NCI-H446 treated with DMSO at 0.1 percent for 48 hours (cell line): ENCODE results near the gene SEC16A.
A peak's percentile ranks its signal among the peaks of the same experiment; 100 is the strongest.

Experiments
- DNase-seq: peaks from one replicate; lab custom pipeline; 2025; lab: John Stamatoyannopoulos, UW

Gene SEC16A

GRCh38 chr9:136485049-136486045 lies 2.5 kb upstream of the SEC16A start:
- peak; percentile 18 for DNase-seq

GRCh38 chr9:136484153-136485048 lies 1.6 kb upstream of the SEC16A start:
- DNase-seq = no peak

GRCh38 chr9:136483589-136484152 lies 831 bp upstream of the SEC16A start:
- DNase-seq = peak; percentile 29

GRCh38 chr9:136482046-136482792 lies 621 bp downstream of the SEC16A start:
- DNase-seq = no peak

DNA sequence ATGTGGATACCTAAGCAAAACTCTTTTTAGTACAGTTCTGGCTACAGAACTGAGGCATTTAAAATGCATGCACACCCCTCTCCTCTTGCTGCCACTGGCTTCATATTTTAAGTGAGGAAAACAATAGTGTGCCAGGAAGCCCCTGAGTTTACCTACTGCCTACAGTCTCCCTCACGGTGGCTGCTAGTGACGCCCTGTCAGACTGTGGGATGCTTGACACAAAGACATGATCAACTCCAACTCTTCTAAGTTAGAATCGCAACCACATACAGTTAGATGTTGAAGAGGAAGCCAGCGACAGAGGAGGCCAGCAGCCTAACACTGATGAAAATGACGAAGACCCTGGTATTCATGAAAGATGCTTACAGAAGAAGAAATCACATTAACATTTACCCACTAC lies 1.3 kb downstream of the SEC16A start:
- DNase-seq = no peak

DNA sequence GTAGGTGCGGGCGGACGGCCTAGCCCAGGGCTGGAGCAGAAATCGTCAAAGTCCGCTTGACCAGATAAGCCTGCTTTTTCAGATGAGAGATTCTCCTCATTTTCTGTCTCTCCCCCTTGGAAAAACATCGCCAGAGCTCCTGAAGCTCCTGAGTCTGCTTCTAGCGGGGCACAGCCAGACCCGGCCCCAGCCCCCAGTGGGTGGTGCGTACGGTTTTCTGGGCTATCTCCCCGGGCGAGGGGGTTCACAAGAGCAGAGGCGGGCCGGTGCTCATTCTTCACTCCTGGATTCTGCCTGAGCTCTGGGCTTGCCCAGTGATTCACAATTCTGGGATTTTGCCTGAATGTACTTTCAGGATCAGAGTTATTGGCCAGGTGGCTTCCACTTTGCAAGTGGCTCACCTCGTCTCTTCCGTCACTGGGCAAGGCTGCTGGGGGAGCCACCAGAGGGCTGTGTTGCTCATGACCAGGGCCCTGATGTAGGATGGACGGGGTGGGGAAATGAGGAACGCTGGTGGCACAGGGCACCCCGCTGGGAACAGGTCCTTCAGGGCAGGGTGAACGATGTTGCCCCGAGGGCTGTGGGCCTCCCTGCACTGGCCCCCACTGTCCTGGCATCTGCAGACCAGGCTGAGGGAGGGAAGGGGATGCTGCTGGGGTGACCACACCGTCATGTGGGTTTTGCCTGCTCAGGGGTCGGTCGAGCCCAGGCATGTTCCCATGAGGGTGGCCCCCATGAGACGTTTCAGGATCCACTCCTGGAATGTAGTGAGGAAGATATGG lies 6.3 kb downstream of the SEC16A start:
- DNase-seq = no peak

DNA sequence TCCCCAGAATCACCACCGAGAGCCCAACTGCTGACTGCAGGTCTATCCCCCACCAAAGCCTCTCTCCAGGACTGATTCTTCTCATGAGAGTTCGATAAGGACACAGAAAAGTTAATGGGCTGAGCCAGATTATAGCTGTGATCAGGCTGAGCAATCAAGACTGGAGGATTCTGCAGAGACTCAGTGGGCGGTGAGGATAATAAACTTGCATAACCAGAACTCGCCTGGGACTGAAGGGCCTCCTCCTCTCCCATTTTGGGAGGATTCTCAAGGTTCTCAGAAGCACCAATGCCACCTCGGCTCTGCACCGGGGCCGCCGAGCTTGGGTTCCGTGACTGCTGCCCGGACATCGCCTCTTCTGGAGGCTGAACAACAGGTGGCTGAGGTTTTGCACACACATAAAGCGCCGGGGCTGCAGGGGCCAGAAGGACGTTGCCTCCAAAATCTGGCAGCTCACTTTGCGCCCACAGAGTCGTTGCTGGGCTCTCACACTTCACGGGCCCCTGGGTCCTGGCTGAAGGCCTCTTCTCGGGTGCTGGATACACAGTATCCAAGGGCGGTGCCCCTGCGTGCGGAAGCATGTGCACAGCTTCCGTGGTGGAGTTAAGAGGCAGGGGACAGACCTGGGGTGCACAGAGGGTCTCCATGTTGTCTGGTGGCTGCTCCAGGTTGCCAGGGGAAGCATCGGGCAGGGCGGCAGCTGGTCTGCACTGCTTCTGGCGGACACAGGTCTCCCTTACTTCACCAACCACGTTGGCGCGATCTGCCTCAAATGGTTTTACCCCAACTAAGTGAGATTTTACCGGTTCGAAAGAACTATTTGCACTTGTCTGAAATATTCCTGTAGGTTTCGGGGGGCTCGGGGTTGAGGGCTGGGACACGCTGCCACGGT lies 7.6 kb downstream of the SEC16A start:
- DNase-seq = no peak

- no peak for DNase-seq
Measured at GRCh38 chr9:136474021-136474640, 8.7 kb downstream of the SEC16A start.

DNA sequence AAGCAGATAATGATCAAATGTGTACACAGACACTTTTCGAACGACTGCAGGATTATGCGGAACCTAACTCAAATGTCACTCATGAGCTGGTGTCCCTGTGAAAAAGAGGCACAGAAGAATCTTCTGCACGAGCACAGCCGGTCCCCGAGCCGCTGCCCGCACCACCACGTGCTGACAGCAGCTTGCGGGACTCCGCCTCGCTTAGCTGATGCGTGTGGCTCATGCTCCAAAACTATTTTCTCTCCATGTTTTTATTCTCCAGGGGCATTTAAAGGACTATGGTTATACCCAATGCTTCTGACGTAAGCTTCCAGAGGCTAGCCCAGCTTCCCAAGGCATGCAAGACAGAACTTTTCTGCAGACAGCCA lies 9.5 kb downstream of the SEC16A start:
- DNase-seq = no peak

- DNase-seq = no peak
Measured at GRCh38 chr9:136472640-136473353, 10.0 kb downstream of the SEC16A start.

- DNase-seq = no peak
Measured at GRCh38 chr9:136471802-136472487, 10.9 kb downstream of the SEC16A start.

DNA sequence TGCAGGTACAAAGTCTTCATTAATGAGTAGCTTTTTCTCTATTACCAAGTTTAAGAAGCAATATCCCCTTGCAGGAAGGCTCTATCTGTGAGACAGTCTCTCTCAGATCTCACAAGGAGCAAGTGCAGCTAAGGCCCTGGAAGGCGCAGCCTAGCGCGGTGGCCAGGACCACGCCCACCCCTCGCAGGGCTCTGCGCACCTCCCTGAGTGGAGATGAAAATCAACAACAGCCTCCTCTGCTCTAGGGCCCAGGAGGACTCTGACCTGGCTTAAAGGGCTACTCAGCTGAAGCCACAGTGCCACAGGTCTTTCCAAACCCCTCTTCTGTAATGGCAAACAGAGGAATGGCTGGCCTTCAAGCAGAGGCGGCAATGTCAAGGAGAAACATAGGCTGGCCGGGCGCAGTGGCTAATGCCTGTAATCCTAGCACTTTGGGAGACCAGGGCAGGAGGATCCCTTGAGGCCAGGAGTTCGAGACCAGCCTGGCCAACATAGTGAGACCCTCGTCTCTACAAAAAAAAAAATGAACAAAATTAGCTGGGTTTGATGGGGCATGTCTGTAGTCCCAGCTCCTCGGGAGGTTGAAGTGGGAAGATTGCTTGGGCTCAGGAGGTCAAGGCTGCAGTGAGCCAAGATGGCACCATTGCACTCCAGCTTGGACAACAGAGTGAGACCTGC lies 11.9 kb downstream of the SEC16A start:
- no peak for DNase-seq

- no peak for DNase-seq
Measured at GRCh38 chr9:136470356-136470755, 12.5 kb downstream of the SEC16A start.

DNA sequence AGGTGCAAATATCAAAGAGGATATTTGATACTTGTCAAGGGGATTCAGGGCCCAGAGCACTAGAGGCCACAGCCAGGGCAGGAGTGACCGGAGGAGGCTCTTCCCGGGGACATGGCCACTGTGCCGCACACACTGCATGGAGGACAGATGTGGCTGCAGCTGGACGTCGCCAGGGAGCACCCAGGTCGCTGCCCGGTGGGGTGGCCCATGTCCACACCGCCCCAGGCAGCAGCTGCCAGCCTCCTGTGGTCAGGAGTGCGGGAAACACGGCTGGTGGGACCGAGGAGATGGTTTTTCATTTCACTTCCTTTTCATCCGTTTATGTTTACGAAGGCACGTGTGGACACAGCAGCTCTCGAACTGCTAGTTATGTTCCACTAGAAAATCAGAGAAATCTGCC lies 15.1 kb downstream of the SEC16A start:
- no peak for DNase-seq

GRCh38 chr9:136466155-136466541 lies 16.7 kb downstream of the SEC16A start:
- DNase-seq = no peak

DNA sequence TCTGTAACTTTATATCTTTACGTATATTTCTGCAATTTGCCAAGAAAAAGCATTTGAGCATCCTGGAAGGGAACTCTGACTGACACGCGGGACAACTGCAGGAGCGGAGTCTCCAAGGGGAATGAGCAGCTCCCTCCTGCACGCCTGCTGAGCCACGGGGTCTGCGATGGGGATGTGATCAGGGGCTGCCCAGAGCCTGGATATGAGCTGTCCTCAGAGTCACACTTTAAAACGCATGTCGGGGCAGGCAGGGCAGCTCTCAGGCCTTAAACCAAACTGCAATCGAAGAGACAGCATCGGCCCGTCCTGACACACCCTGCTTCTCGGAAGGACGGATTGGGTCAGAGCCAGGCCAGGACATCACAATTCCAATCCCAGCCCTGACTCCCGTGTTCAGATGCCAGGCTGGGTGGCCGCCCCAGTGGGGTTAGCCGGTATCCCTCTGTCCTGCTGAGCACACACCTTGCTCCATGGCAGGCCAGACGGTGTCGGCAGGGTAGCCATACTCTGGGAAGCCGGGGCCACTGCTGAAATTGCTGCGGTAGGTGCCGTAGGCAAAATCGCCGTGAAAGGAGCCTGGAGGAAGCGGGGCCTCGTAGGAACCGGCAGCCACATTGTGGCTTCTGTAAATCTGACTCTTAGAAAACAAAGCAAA lies 17.2 kb downstream of the SEC16A start:
- no peak for DNase-seq

DNA sequence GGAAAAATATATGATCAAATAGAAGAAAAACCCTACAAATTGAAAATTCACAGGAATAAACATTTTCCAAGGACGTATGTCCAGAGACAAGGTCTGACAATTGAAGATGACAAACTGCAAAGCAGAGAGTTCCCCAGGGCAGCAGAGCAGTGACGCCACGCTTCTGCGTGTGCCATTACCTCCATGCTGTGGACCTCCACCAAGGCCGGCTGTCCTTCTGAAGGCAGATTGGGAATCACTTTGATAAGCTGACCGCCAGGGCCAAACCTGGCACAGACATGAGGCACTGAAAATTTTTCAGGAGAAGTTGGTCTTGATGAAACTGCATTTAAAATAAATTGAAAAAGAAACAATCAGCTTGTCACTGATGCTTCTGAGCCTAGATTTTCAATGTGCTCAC lies 18.6 kb downstream of the SEC16A start:
- DNase-seq = no peak
